ENCODE measurements around the gene A1CF.

DNA sequence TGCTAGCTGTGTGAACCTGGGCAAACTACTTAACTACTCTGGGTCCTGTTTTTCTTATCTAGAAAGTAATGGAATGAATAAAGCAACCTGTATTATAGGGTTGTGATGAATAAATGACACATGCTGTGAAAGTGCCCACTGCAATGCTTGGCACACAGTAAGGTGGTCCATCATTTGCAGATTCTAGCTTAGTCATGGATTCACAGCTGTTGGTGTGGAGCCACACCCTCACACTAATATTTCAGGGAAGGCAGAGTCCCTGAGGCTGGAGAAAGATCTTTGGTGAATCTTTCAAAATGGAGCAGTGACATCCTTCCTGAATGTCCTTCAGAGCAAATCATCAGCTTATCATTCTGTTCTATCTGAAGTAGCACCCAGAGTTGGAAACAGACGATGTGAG is 60.6 kb downstream of the A1CF start:
- TF ChIP-seq EZH2phosphoT487 (IDR thresholded peaks at IDR 0.05; ENCODE audit: insufficient read depth, low read depth) (no peak), EZH2 (IDR thresholded peaks at IDR 0.05; ENCODE audit: insufficient read depth, poor library complexity, severe bottlenecking) (no peak)

All from GM23248 (cell line).